Endodermal cell (in vitro differentiated cells): ENCODE results near the gene USP37. TPM values are rescaled to one million over a fixed set of nuclear protein-coding genes. Genes with fewer than 3 reads are reported as not detected.
A peak's percentile ranks its signal among the peaks of the same experiment; 100 is the strongest.

Experiments
- DNase-seq: peaks from one replicate; pipeline ENCODE4 v3.0.0-alpha.2; 2017
- H3K27ac ChIP-seq: 2 replicates; pipeline ENCODE4 v1.5.1; 2013; ENCODE audit warnings: mild to moderate bottlenecking, low read depth, low read length, moderate library complexity
- H3K27me3 ChIP-seq: 2 replicates; pipeline ENCODE4 v1.6.1; 2013; ENCODE audit warnings: mild to moderate bottlenecking, low read length, moderate library complexity; ENCODE audit not compliant: insufficient read depth, control insufficient read depth, poor library complexity, severe bottlenecking
- H3K36me3 ChIP-seq: 2 replicates; pipeline ENCODE4 v1.7.0; 2013; ENCODE audit warnings: mild to moderate bottlenecking, low read length, moderate library complexity; ENCODE audit not compliant: control insufficient read depth, insufficient read depth
- H3K4me1 ChIP-seq: one replicate; pipeline ENCODE4 v1.7.0; 2013; ENCODE audit warnings: low read length; ENCODE audit not compliant: control insufficient read depth, insufficient read depth
- H3K4me3 ChIP-seq: 2 replicates; pipeline ENCODE4 v1.5.1; 2013; ENCODE audit warnings: mild to moderate bottlenecking, low read length, moderate library complexity
- H3K9ac ChIP-seq: 2 replicates; pipeline ENCODE4 v1.6.1; 2013; ENCODE audit warnings: mild to moderate bottlenecking, low read length, moderate library complexity; ENCODE audit not compliant: poor library complexity, severe bottlenecking; ENCODE audit errors: extremely low read depth
- H3K9me3 ChIP-seq: 2 replicates; pipeline ENCODE4 v1.6.1; 2013; ENCODE audit warnings: mild to moderate bottlenecking, low read length, moderate library complexity; ENCODE audit not compliant: control insufficient read depth
- H3K27ac Mint-ChIP-seq: 2 replicates; pipeline ENCODE4 v1.8.0; 2020; ENCODE audit warnings: mixed read lengths
- H3K27me3 Mint-ChIP-seq: 2 replicates; pipeline ENCODE4 v1.8.0; 2021; ENCODE audit warnings: mild to moderate bottlenecking, mixed read lengths; ENCODE audit not compliant: insufficient read depth
- H3K36me3 Mint-ChIP-seq: 2 replicates; pipeline ENCODE4 v1.8.0; 2020; ENCODE audit warnings: low read depth, mixed read lengths
- H3K4me1 Mint-ChIP-seq: 2 replicates; pipeline ENCODE4 v1.8.0; 2020; ENCODE audit warnings: mixed read lengths
- H3K4me3 Mint-ChIP-seq: 2 replicates; pipeline ENCODE4 v1.8.0; 2020; ENCODE audit warnings: mild to moderate bottlenecking, moderate library complexity, mixed read lengths
- H3K9me3 Mint-ChIP-seq: 2 replicates; pipeline ENCODE4 v1.8.0; 2020; ENCODE audit warnings: mild to moderate bottlenecking, mixed read lengths
- CTCF ChIP-seq: fragments of 200-600 bp; sonication (generic); conservative IDR thresholded peaks from 2 replicates; pipeline ENCODE4 v1.5.0; 2021; ENCODE audit warnings: antibody characterized with exemption, mild to moderate bottlenecking
- WGBS, 2 experiments: methylation state at CpG; one replicate each; pipeline versions ENCODE4 v1.1.5 to v1.1.7; 2013; ENCODE audit warnings: missing lambda C conversion rate in 2 of 2, mixed read lengths in 1 of 2; ENCODE audit not compliant: insufficient coverage in 1 of 2, insufficient read length in 1 of 2; 5-methylcytosine and 5-hydroxymethylcytosine counted together
- total RNA-seq, 2 donors: library from RNA; stranded (reverse); fragmentation: NEBNext Ultra II Directional in 1 of 2; extraction: Animal tissue kit (Norgen Biotek cat#: 25700) in 1 of 2; gene quantifications; 2 replicates in 1 of 2; 3 replicates in 1 of 2; pipeline ENCODE4 v1.2.1, GENCODE V29; 2021

USP37 gene
- total RNA-seq, 2 donors from 2014 or later: 23.2 to 24.0 TPM

DNA sequence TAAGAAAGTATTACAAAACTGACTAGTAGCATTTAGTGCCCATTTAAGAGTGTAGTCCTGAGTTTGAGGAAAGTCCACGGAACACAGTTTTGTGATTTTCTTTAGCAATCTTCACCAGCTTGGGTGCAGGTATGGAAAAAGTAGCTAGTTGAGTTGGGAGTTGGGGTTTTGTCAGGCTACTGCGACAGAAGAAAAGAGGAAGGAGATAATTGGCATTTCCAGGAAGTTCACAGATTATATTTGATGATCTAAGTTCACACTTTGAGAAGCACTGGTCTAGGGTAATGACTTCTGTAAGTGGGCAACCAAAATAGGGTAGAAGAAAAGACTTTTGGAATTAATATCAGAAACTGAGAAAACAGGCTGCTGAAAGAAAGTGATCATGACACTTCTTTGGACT, 97.1 kb downstream of the USP37 start:
- no peak overlapping the region for H3K27ac Mint-ChIP-seq
- H3K4me3 ChIP-seq: no peak overlapping the region
- no peaks in the 10 kb centered on the region for H3K9me3 ChIP-seq
- H3K36me3 Mint-ChIP-seq: peaks cover 34% of the 10 kb centered on the region
- no peak for TF ChIP-seq CTCF
- no peak overlapping the region for H3K9ac ChIP-seq
- DNase-seq: no peak
- H3K4me1 Mint-ChIP-seq: no peaks in the 10 kb centered on the region
- peaks cover 39% of the 10 kb centered on the region for H3K36me3 ChIP-seq
- H3K4me3 Mint-ChIP-seq: no peak overlapping the region
- H3K27ac ChIP-seq: no peak overlapping the region
- no peaks in the 10 kb centered on the region for H3K27me3 Mint-ChIP-seq
- no peaks in the 10 kb centered on the region for H3K9me3 Mint-ChIP-seq
- no peaks in the 10 kb centered on the region for H3K27me3 ChIP-seq
- 96 to 97% methylated on average over 2 of the region's 2 CpGs for WGBS, 2 experiments
- no peaks in the 10 kb centered on the region for H3K4me1 ChIP-seq

DNA sequence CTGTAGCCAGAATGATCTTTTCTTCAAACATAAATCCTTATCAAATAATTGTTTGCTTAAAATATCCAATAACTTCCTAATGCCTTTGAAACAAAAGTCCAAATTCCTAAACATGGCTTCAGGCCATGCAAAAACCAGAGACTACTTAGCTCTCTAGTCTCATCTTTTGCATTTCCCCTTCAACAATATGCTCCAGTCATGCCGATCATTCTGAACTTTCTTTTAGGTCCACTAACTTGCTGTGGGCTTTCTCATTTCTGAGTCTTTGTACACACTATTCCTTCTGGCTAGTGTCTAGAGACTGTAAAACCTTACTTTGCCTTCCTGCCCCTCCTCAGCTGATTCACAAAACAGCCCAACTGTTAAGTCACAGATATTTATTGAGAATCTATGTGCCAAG, 97.7 kb downstream of the USP37 start:
- H3K9me3 ChIP-seq: no peaks in the 10 kb centered on the region
- H3K4me3 ChIP-seq: no peak overlapping the region
- H3K4me1 ChIP-seq: no peaks in the 10 kb centered on the region
- Mint-ChIP-seq H3K27ac (no peak overlapping the region), H3K4me3 (no peak overlapping the region), H3K9me3 (no peaks in the 10 kb centered on the region), H3K4me1 (no peaks in the 10 kb centered on the region), H3K36me3 (peaks cover 39% of the 10 kb centered on the region), H3K27me3 (no peaks in the 10 kb centered on the region)
- no peak for TF ChIP-seq CTCF
- H3K9ac ChIP-seq: no peak overlapping the region
- DNase-seq: no peak
- 0% methylated on average over 1 of the region's 1 CpG for WGBS, 2 experiments
- H3K27me3 ChIP-seq: no peaks in the 10 kb centered on the region
- H3K36me3 ChIP-seq: peaks cover 45% of the 10 kb centered on the region
- no peak overlapping the region for H3K27ac ChIP-seq

GRCh38 chr2:218465987-218466633, 102.0 kb downstream of the USP37 start:
- TF ChIP-seq CTCF: peak; percentile 68
- no peak for DNase-seq
- H3K27ac ChIP-seq: no peak overlapping the region
- no peaks in the 10 kb centered on the region for H3K4me1 ChIP-seq
- H3K27ac Mint-ChIP-seq: no peak overlapping the region
- H3K4me3 ChIP-seq: no peak overlapping the region
- peaks cover 54% of the 10 kb centered on the region for H3K36me3 ChIP-seq
- no peaks in the 10 kb centered on the region for H3K27me3 ChIP-seq
- no peaks in the 10 kb centered on the region for H3K27me3 Mint-ChIP-seq
- peaks cover 7% of the 10 kb centered on the region for H3K9me3 ChIP-seq
- no peaks in the 10 kb centered on the region for H3K4me1 Mint-ChIP-seq
- 58% methylated on average over 2 of the region's 3 CpGs; no CpG with 5 or more reads in 1 of the 2 experiments for WGBS, 2 experiments
- H3K36me3 Mint-ChIP-seq: peaks cover 48% of the 10 kb centered on the region
- no peak overlapping the region for H3K4me3 Mint-ChIP-seq
- H3K9me3 Mint-ChIP-seq: peaks cover 5% of the 10 kb centered on the region
- no peak overlapping the region for H3K9ac ChIP-seq
